HG02938 (cell line): Measurements from ENCODE around the gene KRT26.
"Not testable (repeated sequence)": the region's sequence is repeated elsewhere in the genome, so short reads cannot be mapped to it uniquely, and the experiment has no call there.

ENCODE experiments used
- ATAC-seq: cut with Tn5 transposase; IDR thresholded peaks from one replicate; pipeline ENCODE4 v1.9.1; 2021; ENCODE audit warnings: mild to moderate bottlenecking, moderate library complexity; ENCODE audit not compliant: unreplicated experiment

Gene KRT26

GRCh38 chr17:40795019-40795667 lies 23.1 kb upstream of the KRT26 start:
- no peak for ATAC-seq

GRCh38 chr17:40794466-40794865 lies 22.5 kb upstream of the KRT26 start:
- ATAC-seq = no peak

GRCh38 chr17:40793832-40794231 lies 21.8 kb upstream of the KRT26 start:
- ATAC-seq = no peak

GRCh38 chr17:40791787-40792436 lies 19.9 kb upstream of the KRT26 start:
- ATAC-seq = no peak

DNA sequence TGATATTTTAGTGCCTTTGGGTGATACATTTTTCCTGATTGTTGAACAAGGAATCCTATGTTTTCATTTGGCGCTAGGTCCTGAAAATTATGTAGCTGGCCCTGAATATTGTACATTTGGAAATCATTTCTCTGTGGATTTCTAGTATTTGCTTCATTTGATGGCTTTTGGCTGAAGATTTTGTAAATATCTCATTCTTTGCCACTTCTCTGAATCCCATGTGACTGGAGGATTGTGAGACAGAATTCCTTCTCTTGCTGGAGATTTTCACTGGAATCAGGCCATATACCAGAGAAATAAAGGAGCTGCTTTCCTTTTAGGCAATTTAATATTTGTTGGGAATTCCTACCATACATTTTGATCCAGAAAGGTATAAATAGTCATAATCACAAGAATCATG lies 19.1 kb upstream of the KRT26 start:
- ATAC-seq = no peak

DNA sequence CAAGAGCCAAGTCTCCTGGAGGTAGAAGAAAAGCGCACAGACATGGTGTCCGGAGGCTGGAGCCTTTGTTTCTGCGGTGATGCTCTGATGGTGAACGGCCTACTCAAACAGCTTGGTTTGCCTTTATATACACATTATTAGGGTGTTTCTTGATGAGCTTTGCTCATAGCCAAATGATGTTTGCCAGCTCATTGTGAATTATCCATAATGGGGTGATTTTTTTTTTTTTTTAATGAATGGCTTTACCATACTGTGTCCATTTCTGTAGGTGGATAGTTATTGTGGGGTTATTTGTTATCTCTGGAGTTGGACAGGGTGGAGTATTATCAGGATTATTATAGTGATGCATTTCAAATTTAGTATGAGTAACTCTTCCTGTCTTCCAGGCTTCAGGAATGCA lies 10.4 kb upstream of the KRT26 start, which contains the start of gene KRT27:
KRT27 (minus strand) TSS at position 101 of the 400 bp plus-strand sequence; CDS start at position 44, 57 bp downstream.
- ATAC-seq = no peak

DNA sequence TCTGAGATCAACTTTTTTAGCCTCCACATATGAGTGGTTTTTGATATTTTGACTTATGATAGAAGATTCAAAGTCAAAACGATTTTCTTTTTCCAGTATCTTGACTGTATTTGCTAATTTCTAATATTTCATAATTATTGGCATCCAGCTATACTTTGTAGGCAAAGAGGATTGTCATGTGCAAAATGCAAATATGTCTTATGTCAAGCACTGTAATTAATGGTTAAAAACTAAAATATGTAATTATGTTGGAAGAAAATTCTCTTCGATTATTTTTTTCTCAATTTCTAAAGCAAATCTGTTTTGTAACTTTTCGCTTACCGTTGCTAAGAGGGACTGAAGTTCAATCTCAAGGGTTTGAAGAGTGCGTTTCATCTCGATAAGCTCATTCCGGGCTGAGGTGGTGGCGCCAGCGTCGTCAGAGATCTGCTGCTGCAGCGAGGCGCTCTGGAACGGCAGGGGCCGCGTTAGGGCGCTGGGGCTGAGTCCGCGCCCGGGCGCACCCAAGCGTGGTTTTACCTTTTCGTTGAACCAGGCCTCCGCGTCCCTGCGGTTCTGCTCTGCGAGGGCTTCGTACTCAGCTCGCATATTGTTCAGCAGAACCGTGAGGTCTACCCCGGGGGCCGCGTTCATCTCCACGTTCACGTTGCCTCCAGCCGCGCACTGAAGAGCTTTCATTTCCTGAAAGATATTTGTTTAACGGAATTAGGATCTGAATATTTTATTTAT lies 7.3 kb upstream of the KRT26 start:
- no peak for ATAC-seq

DNA sequence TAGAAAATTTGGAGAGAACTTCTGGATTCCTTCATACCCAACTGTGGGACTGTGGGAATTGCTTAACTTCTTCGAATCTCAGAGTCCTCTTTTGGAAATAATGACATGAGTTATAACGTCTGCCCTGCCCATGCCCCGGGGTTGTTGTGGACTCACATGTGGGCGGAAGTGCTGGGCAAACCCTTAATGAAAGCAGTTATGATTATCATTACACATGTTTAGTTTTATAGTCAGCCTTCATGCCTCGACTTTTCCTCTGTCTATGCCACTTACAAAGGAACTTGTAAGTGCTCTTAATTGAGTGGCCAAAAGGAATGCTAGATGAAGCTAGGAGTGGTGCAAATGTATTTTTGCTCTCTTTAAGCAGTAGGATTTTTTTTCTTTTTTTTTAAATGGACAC lies 6.5 kb upstream of the KRT26 start:
- no peak for ATAC-seq

DNA sequence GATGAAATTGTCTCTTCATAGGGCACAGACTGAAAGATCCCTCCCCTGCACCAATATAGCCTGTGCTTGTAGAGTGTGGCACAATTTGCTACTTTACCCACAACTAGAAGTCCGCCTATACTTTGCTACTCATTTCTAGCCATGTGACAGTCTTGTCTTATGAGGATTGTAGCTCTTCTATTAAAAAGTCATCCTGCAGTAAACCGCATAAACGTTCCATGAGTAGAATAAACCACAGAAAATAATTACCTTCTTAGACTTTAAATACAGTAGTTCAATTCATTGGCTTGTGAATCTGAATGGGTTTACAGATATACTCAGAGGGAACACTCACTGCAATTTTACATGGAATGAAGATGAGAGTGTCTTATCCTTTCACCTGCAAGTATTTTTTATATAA lies 6.0 kb upstream of the KRT26 start:
- no peak for ATAC-seq

GRCh38 chr17:40777459-40777858 lies 5.5 kb upstream of the KRT26 start:
- no peak for ATAC-seq

DNA sequence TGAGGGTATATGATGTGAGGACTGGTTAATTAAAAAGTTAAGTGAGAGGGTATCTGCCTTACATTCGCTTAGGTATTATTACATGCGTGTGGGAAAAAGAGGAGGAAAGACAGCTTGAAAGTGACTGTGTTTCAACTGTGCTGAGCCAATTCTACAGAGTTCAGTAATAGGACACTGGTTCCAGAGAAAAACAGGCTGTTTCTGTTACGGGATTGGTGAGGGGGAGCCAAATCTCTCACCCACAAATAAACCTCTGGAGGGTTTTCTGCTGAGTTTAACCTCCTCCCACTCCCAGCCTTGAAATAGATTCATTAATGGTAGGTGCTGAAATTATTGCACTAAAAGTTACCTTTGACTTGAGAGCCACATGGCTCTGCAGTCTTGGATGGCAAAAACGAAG lies 3.9 kb upstream of the KRT26 start:
- no peak for ATAC-seq

DNA sequence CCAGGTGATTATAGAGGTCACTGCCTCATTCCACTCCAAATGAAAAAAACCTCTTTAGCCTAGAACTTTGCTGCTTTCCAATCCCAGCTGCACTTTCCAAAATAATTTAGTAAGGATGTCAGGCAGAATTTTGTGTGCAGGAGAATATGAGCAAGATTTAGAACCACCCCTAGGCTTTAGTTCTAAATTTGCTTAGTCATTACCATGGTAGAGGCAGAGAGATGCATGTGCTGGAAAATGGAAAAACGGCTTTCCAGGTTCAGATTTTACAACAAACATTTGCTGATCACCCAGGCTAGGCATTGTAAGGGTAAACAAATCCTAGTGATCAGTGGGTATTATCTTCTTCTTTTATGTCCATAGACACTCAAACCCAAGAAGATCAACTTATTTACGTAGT lies 6.3 kb downstream of the KRT26 start:
- ATAC-seq = no peak

DNA sequence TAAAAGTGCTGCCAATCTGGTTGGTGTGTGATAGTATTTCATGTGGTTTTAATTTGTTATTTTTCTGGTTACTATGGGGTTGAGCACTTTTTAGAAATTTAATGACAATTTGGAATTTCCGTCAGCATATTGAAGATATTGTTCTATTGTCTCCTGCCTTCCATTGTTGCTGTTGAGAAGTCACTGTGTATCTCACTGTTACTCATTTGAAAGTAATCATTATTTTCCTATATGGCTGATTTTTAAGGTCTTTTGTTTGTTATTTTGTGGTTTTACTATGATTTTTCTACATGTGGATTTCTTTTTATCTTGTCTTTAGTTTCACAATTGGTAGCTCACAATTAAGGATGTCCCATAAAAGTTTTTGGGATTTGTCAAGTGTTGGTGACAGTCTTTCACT lies 8.2 kb downstream of the KRT26 start:
- ATAC-seq = no peak

- ATAC-seq = no peak
These were observed 11.6 kb downstream of the KRT26 start for GRCh38 chr17:40760105-40761016.

- no peak for ATAC-seq
These were observed 16.8 kb downstream of the KRT26 start, which contains the start of gene KRT25 for GRCh38 chr17:40755231-40755630. KRT25 (minus strand) TSS chr17:40755331; CDS start chr17:40755271, 60 bp downstream.

GRCh38 chr17:40753804-40754203 lies 18.2 kb downstream of the KRT26 start:
- ATAC-seq = no peak

DNA sequence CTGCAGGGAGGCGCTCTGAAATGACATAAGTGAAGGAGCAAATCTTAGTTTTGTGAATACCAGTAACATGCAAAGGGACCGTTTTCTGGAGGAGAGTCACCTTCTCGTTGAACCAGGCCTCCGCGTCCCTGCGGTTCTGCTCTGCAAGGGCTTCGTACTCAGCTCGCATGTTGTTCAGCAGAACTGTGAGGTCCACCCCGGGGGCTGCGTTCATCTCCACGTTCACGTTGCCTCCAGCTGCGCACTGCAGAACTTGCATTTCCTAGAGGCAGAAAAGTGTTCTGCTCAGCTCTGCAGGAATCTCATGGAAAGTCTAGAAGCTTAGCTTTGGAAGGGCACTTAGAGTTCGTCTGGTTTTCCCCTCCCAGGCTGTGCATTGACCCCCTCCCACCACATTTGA lies 20.9 kb downstream of the KRT26 start:
- no peak for ATAC-seq

DNA sequence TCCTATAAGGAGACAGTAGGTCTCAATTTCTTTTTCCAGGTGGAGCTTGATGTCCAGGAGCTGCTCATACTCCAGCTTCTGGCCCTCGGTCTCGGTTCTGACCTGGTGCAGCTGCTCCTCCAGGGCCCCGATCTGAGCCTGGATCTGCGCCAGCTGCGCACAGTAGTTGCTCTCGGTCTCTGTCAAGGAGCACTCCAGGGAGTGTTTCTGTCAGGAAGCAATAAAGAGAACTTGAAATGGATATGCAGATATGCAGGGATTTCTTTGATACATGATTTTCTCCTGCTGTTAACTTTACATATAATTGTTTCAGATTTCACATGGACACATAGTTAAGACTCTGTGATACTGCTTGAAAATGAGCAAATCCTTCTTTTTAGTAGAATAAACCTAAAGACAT lies 21.6 kb downstream of the KRT26 start:
- no peak for ATAC-seq

DNA sequence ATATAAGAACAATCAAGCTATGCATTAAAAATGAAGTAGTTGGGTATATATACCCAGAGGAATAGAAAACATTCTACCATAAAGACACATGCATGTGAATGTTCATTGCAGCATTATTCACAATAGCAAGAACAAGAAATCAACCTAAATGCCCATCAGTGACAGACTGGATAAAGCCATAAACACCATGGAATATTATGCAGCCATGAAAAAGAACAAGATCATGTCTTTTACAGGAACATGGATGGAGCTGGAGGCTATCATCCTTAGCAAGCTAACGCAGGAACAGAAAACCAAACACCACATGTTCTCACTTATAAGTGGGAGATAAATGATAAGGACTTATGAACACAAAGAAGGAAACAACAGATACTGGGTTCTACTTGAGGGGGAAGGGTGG lies 23.3 kb downstream of the KRT26 start:
- ATAC-seq = not testable (repeated sequence)

DNA sequence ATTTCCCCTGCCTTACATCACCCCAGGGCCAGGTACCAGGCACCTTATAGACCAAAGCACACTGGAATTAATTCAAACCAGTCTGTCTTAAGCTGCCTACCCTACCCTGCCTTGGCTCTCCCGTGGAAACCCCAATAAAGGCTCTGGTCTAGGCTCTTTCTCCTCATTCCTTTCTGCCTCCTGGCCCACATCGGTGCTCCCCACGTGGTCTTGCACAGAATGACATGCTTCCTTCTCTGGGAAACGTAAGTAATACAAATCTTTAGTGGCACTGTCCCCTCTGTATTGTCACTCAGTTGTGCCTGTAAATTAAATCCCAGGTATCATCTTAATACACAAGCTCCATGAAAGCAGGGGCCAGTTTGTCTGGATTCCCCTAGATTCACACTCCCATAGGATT lies 33.4 kb downstream of the KRT26 start:
- no peak for ATAC-seq

DNA sequence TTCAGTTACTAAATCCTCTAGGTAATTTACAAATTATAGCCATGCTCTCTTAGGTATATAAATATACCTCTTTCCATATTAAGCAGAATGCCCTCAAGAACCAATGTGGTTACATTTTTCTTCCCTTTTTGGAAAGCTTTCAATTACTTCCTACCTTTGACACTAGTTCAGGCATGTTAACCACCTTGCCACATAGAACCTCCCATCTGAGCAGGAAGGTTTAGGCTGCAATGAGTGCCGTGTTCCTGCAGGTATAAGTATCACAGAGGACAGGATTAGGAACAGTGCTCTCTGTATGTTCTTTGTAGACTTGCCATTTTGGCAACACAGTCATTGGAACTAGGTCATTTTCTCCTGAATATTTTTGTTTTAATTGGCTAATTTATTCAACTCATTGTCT lies 37.0 kb downstream of the KRT26 start:
- ATAC-seq = no peak
